DMS153 treated with DMSO at 0.1 percent for 48 hours (cell line): ENCODE measurements around the gene SLC45A1.

Experiments used
- DNase-seq: peaks from one replicate; lab custom pipeline; 2025; ENCODE audit not compliant: unreplicated experiment; lab: John Stamatoyannopoulos, UW

SLC45A1 gene

DNA sequence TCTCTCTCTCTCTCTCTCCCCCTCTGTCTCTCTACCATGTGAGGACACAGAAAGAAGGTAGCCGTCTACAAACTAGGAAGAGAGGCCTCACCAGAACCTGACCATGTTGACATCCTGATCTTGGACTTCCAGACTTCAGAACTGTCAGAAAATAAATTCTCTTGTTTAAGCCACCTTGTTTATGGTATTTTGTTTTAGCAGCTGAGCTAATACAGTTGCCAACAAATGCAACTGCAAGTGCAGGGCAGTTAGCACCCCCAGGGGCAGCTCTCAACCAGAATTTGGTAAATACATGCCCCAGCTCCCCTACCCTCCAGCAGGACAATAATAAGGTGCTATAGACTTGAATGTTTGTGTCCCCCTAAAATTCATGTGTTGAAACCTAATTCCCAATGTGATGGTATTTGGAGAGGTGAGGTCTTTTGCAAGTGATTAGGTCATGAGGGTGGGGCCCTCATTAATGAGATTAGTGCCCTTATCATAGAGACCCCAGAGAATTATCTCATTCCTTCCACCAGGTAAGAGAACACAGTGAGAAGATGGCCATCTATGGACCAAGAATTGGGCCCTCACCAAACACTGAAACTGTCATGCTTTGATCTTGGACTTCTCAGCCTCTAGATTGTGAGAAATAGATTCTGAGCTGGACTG, 6.7 kb upstream of the SLC45A1 start:
- no peak for DNase-seq

DNA sequence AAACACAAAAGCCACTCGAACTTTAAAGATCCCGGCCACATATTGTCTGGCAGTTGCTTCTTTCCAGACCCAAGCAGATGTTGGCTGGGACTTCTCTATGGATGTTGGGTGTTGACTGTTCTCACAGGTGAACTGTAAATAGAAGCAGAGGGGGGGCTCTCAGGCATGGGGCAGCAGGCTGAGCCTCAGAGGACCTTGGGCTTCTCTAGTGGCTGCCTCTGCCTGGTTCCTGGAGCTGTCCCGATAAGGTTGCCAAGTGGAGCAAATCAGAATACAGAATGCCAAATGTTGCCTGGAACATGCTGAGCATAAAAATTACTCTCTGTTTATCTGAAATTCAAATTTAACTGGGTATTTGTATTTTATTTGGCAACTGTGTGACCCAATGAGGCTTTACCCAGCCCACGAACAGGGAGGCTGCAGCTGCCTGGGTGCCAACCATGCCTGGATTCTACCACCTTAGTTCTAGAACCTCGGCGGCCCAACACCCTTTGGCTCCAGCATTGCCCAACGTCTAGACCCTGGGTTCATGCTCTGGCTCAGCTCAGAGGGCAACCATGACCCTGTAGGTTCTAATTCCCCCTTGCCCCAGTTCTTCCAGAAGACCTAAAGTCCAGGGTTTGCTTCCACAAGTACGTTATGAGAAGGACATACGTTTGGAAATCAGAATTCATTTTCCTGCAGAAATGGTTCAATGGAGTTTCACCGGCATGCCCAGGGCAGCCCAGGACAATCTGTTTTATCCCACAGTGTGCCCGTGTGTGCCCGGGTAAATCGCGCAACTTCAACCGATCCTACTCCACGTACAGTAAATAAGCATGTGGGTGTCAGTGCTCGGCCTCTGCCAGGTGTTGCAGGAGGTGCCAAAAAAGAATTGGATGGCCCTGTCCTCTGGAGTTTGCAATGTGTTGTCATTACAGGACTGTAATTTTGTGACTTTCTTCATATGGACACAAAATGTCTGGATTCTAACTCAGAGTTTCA, 5.4 kb upstream of the SLC45A1 start:
- no peak for DNase-seq

DNA sequence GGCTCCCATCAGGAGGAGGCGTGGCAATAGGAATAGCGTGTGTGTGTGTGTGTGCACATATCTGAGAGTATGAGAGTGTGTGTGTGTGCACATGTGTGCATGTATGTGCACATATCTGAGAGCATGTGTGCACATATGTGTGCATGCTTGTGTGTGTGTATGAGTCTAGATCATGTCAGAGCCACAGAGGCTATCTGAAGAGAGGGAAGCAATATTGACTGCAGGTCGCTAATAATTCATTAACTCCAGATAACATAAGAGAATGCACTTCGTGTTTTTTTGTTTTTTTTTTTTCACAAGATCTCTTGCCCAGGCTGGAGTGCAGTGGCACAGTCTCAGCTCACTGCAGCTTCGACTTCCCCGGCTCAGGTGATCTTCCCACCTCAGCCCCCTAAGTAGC, 4.7 kb upstream of the SLC45A1 start:
- DNase-seq, result no peak

DNA sequence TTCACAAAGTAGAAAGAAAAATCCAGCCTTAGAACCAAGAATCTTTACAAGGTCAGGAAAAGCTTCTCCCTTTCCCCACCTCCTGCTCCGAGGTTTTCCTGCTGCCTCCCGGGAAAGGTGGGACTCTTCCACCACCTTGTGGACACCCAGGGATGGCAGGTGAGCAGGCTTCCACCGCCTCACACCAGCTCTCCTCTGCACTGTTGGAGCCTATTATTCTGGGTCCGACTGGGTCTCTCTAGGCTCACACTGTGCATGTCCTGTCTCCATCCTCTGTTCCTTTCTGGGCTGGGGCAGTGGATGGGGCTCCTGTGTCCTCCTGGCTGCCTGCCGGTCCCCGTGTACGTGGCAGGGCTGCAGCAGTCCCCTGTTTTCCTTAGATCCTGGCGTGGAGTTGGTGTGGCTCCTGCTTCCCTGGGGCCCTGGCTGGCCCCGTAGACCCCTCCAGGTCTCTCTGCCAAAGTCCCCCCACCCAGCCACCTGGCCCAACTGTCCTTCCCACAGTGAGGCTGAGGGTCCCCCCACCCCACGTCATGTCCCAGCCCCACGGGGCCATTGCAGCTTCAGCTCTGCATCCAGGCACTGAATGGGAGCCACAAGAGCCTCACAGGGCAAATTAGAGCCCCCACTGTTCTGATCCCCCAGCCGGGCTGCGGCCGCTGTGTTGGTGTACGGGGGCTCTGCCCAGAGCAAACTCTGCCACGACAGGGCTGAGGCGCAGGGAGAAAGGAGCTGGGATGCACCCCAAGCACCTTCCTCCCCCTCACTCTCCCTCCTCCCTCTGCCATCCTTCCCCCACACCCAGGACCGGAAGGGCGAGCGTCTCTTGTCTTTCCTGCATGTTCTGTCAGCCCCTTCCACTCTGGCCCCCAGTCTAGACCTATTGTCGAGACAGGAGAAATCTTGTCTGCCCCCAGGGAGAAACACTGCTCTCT, 3.3 kb upstream of the SLC45A1 start:
- peak; percentile 94 for DNase-seq

DNA sequence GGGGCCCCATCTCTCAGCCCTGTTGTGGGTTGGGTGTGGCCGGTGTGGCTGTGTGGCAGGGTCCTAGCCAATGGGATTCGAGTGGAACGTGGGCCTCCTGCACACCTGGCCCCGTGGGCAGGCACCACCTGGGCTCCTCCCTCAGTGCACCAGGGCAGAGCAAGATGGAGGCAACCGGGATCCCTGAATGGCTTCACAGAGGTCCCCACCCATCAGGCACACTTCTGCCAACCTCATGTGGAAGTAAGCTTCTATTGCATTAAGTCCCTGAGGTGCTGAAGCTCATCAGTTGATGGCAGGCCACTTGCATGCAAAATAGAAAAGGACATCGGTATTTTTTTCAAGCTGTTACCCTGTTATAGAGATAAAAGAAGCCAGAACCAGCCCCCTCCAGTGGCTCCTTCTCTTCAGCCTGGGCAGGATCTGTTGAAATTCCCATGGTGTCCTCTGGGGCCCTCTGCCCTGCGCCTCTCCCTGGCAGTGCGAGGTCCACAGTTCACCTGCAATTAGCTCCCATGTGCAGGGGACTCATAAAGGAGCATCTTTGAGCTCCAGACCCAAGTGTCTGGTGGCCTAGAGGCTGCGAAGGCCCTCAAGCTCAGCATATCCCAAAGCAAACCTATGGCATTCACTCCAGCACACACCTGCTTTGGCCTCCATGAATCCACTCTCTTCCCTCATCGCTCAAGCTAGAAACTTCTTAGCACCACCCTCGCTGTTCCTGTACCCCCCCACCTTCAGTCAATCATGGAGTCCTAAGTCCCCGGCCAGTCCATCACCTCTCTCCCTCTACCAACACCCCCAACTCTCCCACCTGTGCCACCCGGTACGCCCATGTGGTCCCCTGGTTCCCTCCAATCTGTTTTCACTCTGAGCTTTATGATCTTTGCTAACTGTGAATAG, 2.1 kb upstream of the SLC45A1 start:
- DNase-seq, result no peak

DNA sequence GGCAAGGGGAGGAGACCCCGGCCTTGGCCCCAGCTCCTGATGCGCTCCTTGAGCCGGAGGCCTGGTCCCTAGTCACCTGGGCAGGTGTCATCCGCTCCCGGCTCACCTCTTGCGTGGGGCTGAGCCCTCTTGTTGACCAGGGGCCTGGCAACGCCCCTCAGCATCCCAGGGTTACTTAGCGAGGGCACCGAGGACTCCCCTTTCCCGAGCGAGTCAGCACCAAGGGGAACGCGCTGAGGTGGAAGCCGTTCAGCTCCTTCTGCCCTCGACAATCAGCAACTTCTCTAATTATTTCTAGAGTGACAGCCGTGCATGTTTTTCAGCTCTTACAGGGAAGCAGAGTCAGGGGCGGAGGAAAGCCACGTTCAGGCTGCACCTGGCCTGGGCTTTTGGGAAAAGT, 522 bp downstream of the SLC45A1 start:
- no peak for DNase-seq

DNA sequence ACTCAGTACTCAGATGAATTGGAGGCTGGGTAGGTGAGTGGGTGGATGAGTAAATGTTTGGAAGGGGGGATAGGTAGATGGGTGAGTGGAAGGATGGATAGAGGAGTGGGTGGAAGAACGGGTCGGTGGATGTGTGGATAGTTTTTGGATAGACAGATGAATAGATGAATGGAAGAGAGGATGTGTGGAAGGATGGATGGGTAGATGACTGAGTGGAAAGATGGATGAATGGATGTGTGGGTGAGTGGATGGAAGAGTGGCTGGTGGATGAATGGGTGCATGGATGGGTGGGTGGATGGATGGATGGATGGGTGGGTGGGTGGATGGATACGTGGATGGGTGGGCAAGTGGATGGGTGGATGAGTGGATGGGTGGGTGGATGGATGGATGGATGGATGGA, 3.7 kb downstream of the SLC45A1 start:
- no peak for DNase-seq

DNA sequence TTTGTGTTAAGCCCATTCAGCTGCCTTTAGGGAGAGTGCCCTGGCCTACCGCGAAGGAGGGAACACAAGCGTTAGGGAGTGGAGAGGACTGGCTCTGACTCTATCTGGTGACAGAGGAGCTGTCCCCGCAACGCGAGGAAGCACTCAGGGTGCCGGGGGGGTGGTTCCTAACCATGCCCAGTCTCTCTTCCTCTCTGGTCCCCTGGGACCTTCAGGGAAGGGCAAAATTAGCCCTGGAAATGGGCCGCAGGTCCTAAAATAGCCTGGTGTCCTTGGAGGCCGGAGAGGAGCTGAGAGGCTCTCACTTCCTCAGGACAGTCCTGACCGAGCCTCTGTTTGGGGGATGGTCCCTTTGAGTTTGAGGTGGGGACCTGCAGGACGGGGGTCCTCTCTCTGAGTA, 5.8 kb downstream of the SLC45A1 start:
- no peak for DNase-seq

DNA sequence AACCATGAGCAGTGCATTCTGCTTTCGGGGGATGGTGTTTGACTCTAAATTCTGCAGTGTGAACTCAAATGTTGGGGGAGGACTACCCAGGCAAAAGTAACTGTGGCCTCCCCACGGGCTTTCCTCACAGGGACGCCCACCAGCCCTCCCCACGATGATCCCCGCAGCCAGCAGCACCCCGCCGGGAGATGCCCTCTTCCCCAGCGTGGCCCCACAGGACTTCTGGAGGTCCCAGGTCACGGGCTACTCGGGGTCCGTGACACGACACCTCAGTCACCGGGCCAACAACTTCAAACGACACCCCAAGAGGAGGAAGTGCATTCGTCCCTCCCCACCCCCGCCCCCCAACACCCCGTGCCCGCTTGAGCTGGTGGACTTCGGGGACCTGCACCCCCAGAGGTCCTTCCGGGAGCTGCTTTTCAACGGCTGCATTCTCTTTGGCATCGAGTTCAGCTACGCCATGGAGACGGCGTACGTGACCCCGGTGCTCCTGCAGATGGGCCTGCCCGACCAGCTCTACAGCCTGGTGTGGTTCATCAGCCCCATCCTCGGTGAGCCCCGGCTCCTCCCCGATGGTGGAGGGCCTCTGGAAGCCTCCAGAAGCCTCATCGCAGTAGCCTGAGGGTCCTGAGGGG, 6.4 kb downstream of the SLC45A1 start:
- no peak for DNase-seq

DNA sequence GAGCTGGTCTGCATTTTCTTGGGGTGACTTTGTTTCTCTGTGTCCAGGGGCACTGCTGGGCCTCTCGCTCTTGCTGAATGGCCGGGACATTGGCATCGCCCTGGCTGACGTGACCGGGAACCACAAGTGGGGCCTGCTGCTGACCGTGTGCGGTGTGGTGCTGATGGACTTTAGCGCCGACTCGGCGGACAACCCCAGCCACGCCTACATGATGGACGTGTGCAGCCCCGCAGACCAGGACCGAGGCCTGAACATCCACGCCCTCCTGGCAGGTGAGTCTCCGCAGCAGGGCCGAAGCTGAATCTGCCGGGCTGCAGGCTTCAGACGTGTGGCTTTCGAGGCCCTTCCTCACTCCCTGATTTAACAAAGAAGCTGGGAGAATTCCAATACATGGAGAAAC, 7.9 kb downstream of the SLC45A1 start:
- DNase-seq, result no peak

DNA sequence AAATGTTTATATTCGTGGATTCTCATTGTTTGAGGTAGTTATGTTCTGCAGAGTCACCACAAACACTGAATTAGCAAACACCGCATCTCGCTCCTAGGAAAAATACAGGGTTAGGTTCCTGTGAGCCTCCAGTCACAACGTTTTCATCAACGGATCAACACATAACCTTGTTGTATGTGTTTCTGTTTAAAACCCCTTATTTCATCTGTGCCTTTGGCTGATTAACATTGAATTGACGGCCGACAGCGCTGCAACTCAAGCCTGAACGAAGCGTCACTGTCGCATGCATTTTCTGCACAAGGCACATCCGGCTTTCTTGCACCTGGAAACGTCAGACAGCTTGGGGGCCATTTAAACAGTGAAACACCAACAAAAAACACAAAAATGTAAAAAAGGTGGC, 8.4 kb downstream of the SLC45A1 start:
- no peak for DNase-seq

DNA sequence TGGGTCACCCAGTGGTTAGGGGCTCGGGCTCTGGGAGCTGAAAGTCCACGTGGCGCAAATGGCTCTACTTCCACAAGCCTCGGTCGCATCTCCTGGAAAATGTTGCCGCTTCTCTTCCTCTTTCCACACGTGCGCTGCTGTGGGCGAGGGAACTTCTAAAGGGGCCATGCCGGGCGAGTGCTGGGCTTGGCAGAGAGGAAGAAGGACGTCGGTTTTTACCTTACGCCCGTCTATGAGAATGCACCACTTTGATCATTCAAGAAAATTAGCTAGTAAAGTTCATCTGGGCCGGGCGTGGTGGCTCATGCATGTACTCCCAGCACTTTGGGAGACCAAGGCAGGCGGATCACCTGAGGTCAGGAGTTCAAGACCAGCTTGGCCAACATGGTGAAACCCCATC, 10.4 kb downstream of the SLC45A1 start:
- DNase-seq, result no peak

DNA sequence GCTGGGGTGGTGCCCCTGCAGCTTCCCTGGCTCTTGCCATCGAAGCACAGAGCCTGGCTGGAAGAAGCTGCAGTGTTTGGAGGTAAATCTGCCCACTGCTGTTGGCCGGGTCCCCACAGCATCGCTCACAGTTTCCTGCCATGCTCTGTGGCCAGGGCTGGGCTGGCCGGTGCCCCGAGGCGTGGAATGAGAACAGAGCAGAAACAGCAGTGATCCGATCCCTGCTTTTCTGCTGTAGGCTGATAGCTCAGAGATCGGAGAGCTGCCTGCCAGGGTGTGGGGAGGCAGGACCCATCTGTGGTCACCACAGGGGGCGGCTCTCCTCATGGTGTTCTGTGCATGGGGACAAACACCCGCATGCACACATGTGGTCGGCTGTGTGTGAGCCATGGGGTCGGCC, 11.5 kb downstream of the SLC45A1 start:
- no peak for DNase-seq

DNA sequence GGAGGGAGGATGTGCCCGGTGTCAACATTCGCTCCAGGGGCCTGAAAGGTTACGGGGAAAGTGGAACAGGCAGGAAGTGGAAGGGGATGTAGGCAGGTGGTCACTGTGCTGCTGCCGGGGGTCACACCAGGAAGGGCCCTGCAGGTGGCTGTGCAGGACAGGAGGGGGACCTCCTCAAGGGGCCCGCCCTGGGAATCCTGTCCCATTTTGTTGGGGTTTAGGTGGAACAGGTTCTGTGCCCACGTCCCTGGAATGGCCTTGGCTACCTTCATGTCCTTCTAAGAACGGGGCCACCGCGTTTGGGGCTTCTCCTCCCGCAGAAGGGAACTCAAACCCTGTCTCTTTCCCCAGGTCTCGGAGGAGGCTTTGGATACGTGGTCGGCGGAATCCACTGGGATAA, 11.9 kb downstream of the SLC45A1 start:
- DNase-seq, result no peak

DNA sequence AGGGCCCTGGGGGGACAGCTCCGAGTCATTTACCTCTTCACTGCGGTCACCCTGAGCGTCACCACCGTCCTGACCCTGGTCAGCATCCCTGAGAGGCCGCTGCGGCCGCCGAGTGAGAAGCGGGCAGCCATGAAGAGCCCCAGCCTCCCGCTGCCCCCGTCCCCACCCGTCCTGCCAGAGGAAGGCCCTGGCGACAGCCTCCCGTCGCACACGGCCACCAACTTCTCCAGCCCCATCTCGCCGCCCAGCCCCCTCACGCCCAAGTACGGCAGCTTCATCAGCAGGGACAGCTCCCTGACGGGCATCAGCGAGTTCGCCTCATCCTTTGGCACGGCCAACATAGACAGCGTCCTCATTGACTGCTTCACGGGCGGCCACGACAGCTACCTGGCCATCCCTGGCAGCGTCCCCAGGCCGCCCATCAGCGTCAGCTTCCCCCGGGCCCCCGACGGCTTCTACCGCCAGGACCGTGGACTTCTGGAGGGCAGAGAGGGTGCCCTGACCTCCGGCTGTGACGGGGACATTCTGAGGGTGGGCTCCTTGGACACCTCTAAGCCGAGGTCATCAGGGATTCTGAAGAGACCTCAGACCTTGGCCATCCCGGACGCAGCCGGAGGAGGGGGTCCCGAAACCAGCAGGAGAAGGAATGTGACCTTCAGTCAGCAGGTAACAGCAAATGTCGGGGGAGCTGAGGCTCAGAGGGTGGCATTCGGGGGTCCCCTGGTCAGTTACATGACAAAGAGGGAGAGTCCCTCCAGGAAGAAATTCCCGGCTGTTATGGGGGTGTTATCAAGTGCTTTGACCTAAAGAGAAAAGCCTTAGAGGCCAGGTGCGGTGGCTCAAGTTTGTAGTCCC, 12.6 kb downstream of the SLC45A1 start:
- no peak for DNase-seq

DNA sequence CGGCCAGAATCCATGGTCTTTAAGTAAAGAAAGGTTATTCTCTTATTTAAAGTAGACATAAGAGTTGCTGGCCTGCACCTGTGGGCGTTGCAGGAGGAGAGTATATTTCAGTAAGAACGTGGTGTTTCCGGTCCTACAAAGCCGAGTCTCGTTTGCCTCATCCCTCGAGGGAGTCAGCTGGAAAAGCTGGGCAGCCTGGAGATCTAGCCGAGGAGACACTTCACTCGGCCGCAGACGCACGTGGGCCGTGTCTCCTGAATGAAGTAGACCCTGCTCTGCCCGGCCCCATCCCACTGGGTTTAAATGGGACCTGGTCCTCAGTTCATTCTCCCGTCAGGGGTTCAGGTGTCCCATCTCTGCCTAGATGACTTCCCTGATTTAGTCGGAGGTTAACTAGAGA, 14.9 kb downstream of the SLC45A1 start:
- DNase-seq, result no peak

DNA sequence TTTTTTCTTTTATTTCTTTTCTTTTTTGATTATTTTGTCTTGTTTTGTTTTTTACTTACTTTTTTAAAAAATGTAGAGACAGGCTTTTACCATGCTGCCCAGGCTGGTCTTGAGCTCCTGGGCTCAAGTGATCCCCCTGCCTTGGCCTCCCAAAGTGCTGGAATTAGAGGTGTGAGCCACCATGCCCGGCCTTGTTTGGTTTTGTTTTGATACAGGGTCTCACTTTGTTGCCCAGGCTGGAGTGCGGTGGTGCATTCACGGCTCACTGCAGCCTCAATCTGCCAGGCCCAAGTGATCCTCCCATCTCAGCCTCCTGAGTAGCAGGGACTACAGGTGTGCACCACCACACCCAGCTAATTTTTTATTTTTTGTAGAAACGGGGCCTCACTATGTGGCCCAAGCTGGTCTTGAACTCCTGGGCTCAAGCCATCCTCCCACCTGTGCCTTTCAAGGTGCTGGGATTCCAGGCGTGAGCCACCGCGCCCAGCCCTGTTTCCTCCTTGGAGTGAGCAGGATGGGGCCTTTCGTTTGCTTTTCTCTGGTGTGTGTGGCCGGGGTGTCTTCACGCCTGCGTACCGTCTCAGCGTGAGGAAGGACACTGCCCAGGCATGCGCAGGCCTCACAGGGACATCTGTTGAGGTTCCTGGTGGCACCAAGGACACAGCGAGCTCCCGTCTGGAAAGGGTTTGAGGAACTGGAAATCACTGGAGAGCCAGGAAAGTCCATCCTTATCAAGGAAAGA, 15.5 kb downstream of the SLC45A1 start:
- DNase-seq, result no peak

DNA sequence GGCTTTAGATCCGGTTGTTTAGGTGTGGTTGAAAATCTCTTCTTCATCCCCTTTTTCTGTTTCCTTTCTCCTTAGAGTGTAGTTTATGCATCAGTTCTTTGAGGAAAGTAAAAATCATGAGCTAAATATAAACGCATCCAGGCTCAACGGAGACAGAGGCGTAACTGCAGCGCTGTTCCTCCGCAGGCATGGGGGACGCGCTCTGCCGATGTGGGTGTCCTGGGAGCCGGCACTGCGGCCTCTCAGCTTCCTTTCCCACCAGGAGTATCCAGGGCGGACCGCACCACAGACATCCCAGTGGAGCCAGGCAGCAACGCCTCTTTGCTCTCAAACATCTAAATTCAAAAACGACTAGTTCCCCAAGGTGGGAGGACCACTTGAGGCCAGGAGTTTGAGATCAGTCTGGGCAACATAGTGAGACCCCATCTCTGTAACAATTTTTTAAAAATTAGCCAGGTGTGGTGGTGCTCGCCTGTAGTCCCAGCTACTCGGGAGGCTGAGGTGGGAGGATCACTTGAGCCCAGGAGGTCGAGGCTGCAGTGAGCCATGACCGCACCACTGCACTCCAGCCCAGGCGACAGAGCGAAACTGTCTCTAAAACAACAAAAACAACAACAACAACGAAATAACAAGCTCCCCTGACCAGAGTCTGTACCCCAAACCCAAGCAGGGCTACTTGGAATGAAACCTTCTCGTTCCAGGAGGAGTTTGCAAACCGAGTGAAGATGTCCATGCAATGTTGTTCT, 16.4 kb downstream of the SLC45A1 start:
- no peak for DNase-seq
